HepG2 (cell line): ENCODE results near the gene BCL2L2. TPM values are rescaled to one million over a fixed set of nuclear protein-coding genes. Genes with fewer than 3 reads are reported as not detected.

Source experiments
- AGO1 ChIP-seq: fragments of 200-400 bp; formaldehyde crosslinking; IDR thresholded peaks from 2 replicates; pipeline ENCODE4 v1.6.1; 2017; ENCODE audit warnings: mild to moderate bottlenecking, low read depth, low read length, moderate library complexity; ENCODE audit not compliant: poor library complexity, severe bottlenecking
- CREB1 ChIP-seq, 2 experiments: fragments of 450-650 bp in 1 of 2; IDR thresholded peaks; 2 replicates each; pipeline ENCODE4 v1.6.1; 2016 to 2017; ENCODE audit warnings: control low read depth in 1 of 2, mild to moderate bottlenecking in 1 of 2, missing compliant biosample characterization in 1 of 2, missing genetic modification characterization in 1 of 2
- FOSL2 ChIP-seq: sonication (generic); formaldehyde crosslinking; IDR thresholded peaks from 2 replicates; pipeline ENCODE4 v1.4.0; 2020; ENCODE audit warnings: missing genetic modification reagents
- GLI4 ChIP-seq: sonication (generic); formaldehyde crosslinking; IDR thresholded peaks from 2 replicates; pipeline ENCODE4 v1.5.1; 2020; ENCODE audit warnings: missing genetic modification reagents, mild to moderate bottlenecking, moderate library complexity, borderline replicate concordance
- HDAC1 ChIP-seq: sonication (generic); formaldehyde crosslinking; IDR thresholded peaks from 2 replicates; pipeline ENCODE4 v1.5.1; 2020; ENCODE audit warnings: mild to moderate bottlenecking, missing genetic modification reagents
- HOXA5 ChIP-seq: sonication (generic); formaldehyde crosslinking; IDR thresholded peaks from 2 replicates; pipeline ENCODE4 v1.4.0; 2020; ENCODE audit warnings: missing genetic modification reagents
- IKZF4 ChIP-seq: sonication (generic); formaldehyde crosslinking; IDR thresholded peaks from 2 replicates; pipeline ENCODE4 v1.5.1; 2020; ENCODE audit warnings: borderline replicate concordance, mild to moderate bottlenecking, low read depth, missing genetic modification reagents; ENCODE audit errors: not compliant biosample characterization
- POLR2A ChIP-seq, 2 experiments: IDR thresholded peaks; 2 replicates each; pipeline ENCODE4 v1.6.1; 2011; ENCODE audit warnings: low read depth in 2 of 2, low read length in 2 of 2, mild to moderate bottlenecking in 1 of 2, moderate library complexity in 1 of 2; ENCODE audit not compliant: insufficient read depth in 1 of 2
- RAD51 ChIP-seq: fragments of 450-650 bp; IDR thresholded peaks from 2 replicates; pipeline ENCODE4 v1.6.1; 2016; ENCODE audit warnings: borderline replicate concordance
- ZNF160 ChIP-seq: sonication (generic); formaldehyde crosslinking; IDR thresholded peaks from 2 replicates; pipeline ENCODE4 v1.8.0; 2022; ENCODE audit warnings: mild to moderate bottlenecking, inconsistent platforms, missing genetic modification reagents
- ZNF3 ChIP-seq: IDR thresholded peaks from 2 replicates; pipeline ENCODE4 v1.7.0; 2017; ENCODE audit warnings: inconsistent platforms
- polyA plus RNA-seq, 8 experiments: library from polyadenylated mRNA; depleted of rRNA in 3 of 8; stranded (reverse) in 7 of 8; unstranded in 1 of 8; fragments of >200 nt; fragmentation: Illumina TruSeq in 4 of 8; extraction: Trizol in 4 of 8; gene quantifications; 2 replicates each; pipeline versions ENCODE4 v1.2.1 to v1.2.3, GENCODE V29; 2011 to 2016; ENCODE audit warnings: low read depth in 4 of 8, missing spikeins in 1 of 8, mixed read lengths in 1 of 8; ENCODE audit not compliant: insufficient read depth in 1 of 8
- total RNA-seq, 5 experiments: library from RNA; depleted of rRNA; stranded (reverse); fragments of >200 nt; fragmentation: Illumina TruSeq; extraction: Trizol; gene quantifications; 2 replicates each; pipeline ENCODE4 v1.2.3, GENCODE V29; 2016; ENCODE audit warnings: low read depth in 1 of 5
- TF ChIP-seq, protein P1 (sequence below): sonication (generic); formaldehyde crosslinking; IDR thresholded peaks from 2 replicates; pipeline ENCODE4 v1.4.0; 2020; ENCODE audit warnings: missing genetic modification reagents
- TF ChIP-seq, protein P2 (sequence below): sonication (generic); formaldehyde crosslinking; IDR thresholded peaks from 2 replicates; pipeline ENCODE4 v1.4.0; 2020; ENCODE audit warnings: missing genetic modification reagents
- TF ChIP-seq, protein P3 (sequence below): IDR thresholded peaks from 2 replicates; pipeline ENCODE4 v1.6.1; 2016; ENCODE audit warnings: low read depth, control low read depth
- TF ChIP-seq, protein P4 (sequence below): sonication (generic); formaldehyde crosslinking; IDR thresholded peaks from 2 replicates; pipeline ENCODE4 v1.8.1; 2023; ENCODE audit warnings: mild to moderate bottlenecking, missing genetic modification reagents, borderline replicate concordance
- TF ChIP-seq, protein P5 (sequence below): sonication (generic); formaldehyde crosslinking; IDR thresholded peaks from 2 replicates; pipeline ENCODE4 v1.5.0; 2020; ENCODE audit warnings: mild to moderate bottlenecking, missing genetic modification reagents

The BCL2L2 gene
- total and polyA plus RNA-seq, 2 of the 13 experiments (the other 11 are each of a cell fraction or from before 2014, with no cell fraction given): 28.1 to 49.8 TPM

DNA sequence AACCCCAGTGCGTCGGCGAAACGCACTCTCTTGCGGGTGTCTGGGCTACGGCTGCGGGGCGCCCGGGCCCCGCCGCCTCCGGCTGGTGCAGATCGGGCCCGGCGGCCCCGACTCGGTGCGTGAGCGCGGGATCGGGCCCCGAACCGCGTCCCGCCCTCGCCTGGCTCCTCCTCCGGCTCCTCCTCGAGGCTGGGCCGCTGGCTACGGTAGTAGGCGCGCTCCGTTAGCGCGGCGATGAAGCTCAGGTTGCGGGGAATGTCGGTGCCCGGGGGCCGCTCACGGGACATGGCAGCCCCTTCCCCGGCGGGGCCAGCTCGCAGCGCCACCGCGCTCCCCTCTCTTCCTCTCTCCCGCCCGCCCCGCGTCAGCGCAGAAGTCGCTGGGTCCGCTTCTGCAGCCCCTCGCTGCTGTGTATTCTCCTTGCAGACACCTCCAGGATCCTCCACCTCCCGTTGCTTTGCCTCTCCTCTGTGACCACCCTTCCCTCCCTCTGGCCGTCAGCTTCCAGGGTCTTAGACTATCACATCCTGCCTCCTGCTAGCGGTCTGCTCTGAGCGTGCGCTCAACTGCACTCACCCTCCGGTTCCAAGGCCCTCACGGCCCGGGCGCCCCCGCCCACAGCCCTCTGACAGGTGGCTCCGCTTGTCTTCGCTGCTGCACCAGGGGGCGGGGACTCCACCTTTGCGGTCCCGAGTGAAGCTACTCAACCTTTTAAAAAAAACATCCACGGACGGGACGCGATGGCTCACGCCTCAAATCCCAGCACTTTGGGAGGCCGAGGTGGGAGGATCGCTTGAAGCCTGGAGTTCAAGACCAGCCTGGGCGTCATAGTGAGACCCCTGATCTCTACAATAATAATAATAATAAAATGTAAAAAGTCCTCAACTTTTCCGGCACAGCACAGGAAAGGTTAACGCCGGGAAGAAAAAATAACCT is 4.1 kb upstream of the BCL2L2 start, which contains the start of gene PPP1R3E (continued):
- TF ChIP-seq, protein P1, sequence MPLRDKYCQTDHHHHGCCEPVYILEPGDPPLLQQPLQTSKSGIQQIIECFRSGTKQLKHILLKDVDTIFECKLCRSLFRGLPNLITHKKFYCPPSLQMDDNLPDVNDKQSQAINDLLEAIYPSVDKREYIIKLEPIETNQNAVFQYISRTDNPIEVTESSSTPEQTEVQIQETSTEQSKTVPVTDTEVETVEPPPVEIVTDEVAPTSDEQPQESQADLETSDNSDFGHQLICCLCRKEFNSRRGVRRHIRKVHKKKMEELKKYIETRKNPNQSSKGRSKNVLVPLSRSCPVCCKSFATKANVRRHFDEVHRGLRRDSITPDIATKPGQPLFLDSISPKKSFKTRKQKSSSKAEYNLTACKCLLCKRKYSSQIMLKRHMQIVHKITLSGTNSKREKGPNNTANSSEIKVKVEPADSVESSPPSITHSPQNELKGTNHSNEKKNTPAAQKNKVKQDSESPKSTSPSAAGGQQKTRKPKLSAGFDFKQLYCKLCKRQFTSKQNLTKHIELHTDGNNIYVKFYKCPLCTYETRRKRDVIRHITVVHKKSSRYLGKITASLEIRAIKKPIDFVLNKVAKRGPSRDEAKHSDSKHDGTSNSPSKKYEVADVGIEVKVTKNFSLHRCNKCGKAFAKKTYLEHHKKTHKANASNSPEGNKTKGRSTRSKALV (CRISPR knock-in tag): peak; percentile 45
- TF ChIP-seq CREB1 (IDR thresholded peaks at IDR 0.05) (peak; percentile 42; the same call in 1 of the 2 replicates), CREB1 (CRISPR knock-in tag; IDR thresholded peaks at IDR 0.05) (no peak), RAD51 (no peak), AGO1 (no peak), HDAC1 (CRISPR knock-in tag) (no peak), FOSL2 (peak; percentile 52; the same call in 1 of the 2 replicates), ZNF3 (CRISPR knock-in tag) (peak; percentile 12; the same call in 1 of the 2 replicates), ZNF160 (CRISPR knock-in tag) (0 out of 2 replicates have a peak, but pooled peaks have one; percentile 2), GLI4 (CRISPR knock-in tag) (no peak), HOXA5 (peak; percentile 54), IKZF4 (no peak), POLR2A (IDR thresholded peaks at IDR 0.05; ENCODE audit: insufficient read depth in 1 of 2, low read depth in 2 of 2, low read length in 2 of 2) (peak in 1 of 2 experiments; percentile 86; a peak in 2 of 4 replicates)
- TF ChIP-seq, protein P2, sequence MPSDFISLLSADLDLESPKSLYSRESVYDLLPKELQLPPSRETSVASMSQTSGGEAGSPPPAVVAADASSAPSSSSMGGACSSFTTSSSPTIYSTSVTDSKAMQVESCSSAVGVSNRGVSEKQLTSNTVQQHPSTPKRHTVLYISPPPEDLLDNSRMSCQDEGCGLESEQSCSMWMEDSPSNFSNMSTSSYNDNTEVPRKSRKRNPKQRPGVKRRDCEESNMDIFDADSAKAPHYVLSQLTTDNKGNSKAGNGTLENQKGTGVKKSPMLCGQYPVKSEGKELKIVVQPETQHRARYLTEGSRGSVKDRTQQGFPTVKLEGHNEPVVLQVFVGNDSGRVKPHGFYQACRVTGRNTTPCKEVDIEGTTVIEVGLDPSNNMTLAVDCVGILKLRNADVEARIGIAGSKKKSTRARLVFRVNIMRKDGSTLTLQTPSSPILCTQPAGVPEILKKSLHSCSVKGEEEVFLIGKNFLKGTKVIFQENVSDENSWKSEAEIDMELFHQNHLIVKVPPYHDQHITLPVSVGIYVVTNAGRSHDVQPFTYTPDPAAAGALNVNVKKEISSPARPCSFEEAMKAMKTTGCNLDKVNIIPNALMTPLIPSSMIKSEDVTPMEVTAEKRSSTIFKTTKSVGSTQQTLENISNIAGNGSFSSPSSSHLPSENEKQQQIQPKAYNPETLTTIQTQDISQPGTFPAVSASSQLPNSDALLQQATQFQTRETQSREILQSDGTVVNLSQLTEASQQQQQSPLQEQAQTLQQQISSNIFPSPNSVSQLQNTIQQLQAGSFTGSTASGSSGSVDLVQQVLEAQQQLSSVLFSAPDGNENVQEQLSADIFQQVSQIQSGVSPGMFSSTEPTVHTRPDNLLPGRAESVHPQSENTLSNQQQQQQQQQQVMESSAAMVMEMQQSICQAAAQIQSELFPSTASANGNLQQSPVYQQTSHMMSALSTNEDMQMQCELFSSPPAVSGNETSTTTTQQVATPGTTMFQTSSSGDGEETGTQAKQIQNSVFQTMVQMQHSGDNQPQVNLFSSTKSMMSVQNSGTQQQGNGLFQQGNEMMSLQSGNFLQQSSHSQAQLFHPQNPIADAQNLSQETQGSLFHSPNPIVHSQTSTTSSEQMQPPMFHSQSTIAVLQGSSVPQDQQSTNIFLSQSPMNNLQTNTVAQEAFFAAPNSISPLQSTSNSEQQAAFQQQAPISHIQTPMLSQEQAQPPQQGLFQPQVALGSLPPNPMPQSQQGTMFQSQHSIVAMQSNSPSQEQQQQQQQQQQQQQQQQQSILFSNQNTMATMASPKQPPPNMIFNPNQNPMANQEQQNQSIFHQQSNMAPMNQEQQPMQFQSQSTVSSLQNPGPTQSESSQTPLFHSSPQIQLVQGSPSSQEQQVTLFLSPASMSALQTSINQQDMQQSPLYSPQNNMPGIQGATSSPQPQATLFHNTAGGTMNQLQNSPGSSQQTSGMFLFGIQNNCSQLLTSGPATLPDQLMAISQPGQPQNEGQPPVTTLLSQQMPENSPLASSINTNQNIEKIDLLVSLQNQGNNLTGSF (CRISPR knock-in tag): peak; percentile 21; the same call in 1 of the 2 replicates
- TF ChIP-seq, protein P3, sequence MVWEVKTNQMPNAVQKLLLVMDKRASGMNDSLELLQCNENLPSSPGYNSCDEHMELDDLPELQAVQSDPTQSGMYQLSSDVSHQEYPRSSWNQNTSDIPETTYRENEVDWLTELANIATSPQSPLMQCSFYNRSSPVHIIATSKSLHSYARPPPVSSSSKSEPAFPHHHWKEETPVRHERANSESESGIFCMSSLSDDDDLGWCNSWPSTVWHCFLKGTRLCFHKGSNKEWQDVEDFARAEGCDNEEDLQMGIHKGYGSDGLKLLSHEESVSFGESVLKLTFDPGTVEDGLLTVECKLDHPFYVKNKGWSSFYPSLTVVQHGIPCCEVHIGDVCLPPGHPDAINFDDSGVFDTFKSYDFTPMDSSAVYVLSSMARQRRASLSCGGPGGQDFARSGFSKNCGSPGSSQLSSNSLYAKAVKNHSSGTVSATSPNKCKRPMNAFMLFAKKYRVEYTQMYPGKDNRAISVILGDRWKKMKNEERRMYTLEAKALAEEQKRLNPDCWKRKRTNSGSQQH: peak; percentile 84; the same call in 1 of the 2 replicates
- TF ChIP-seq, protein P4, sequence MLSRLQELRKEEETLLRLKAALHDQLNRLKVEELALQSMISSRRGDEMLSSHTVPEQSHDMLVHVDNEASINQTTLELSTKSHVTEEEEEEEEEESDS (CRISPR knock-in tag): 0 out of 2 replicates have a peak, but pooled peaks have one; percentile 6
- TF ChIP-seq, protein P5, sequence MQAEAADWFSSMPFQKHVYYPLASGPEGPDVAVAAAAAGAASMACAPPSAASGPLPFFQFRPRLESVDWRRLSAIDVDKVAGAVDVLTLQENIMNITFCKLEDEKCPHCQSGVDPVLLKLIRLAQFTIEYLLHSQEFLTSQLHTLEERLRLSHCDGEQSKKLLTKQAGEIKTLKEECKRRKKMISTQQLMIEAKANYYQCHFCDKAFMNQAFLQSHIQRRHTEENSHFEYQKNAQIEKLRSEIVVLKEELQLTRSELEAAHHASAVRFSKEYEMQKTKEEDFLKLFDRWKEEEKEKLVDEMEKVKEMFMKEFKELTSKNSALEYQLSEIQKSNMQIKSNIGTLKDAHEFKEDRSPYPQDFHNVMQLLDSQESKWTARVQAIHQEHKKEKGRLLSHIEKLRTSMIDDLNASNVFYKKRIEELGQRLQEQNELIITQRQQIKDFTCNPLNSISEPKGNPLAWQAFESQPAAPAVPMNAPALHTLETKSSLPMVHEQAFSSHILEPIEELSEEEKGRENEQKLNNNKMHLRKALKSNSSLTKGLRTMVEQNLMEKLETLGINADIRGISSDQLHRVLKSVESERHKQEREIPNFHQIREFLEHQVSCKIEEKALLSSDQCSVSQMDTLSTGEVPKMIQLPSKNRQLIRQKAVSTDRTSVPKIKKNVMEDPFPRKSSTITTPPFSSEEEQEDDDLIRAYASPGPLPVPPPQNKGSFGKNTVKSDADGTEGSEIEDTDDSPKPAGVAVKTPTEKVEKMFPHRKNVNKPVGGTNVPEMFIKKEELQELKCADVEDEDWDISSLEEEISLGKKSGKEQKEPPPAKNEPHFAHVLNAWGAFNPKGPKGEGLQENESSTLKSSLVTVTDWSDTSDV (CRISPR knock-in tag): peak; percentile 70; the same call in 1 of the 2 replicates
